ENCODE data around the gene TMEM191C.
"Not testable (repeated sequence)": the region's sequence is repeated elsewhere in the genome, so short reads cannot be mapped to it uniquely, and the experiment has no call there.

Gene TMEM191C

GRCh38 chr22:21473664-21474063, 6.5 kb downstream of the TMEM191C start:
- not testable (repeated sequence) for DNase-seq

GRCh38 chr22:21484039-21484438, 16.9 kb downstream of the TMEM191C start:
- not testable (repeated sequence) for DNase-seq

- not testable (repeated sequence) for DNase-seq
Measured at GRCh38 chr22:21487723-21488122, 20.5 kb downstream of the TMEM191C start.

GRCh38 chr22:21489149-21489680, 22.0 kb downstream of the TMEM191C start:
- not testable (repeated sequence) for DNase-seq

- not testable (repeated sequence) for DNase-seq
Measured at GRCh38 chr22:21490556-21490955, 23.4 kb downstream of the TMEM191C start.

GRCh38 chr22:21492271-21492670, 25.1 kb downstream of the TMEM191C start:
- not testable (repeated sequence) for DNase-seq

GRCh38 chr22:21493789-21494782, 26.9 kb downstream of the TMEM191C start:
- not testable (repeated sequence) for DNase-seq

GRCh38 chr22:21497984-21498383, 30.8 kb downstream of the TMEM191C start:
- DNase-seq, result not testable (repeated sequence)

- DNase-seq, result not testable (repeated sequence)
Measured at GRCh38 chr22:21498489-21498888, 31.3 kb downstream of the TMEM191C start.

GRCh38 chr22:21499623-21500506, 32.7 kb downstream of the TMEM191C start:
- DNase-seq, result not testable (repeated sequence)

- DNase-seq, result not testable (repeated sequence)
Measured at GRCh38 chr22:21510397-21510796, 43.2 kb downstream of the TMEM191C start.

GRCh38 chr22:21512022-21512421, 44.8 kb downstream of the TMEM191C start:
- not testable (repeated sequence) for DNase-seq

- DNase-seq, result not testable (repeated sequence)
Measured at GRCh38 chr22:21514117-21514516, 46.9 kb downstream of the TMEM191C start.

- not testable (repeated sequence) for DNase-seq
Measured at GRCh38 chr22:21515234-21515633, 48.0 kb downstream of the TMEM191C start.

- not testable (repeated sequence) for DNase-seq
Measured at GRCh38 chr22:21516522-21516921, 49.3 kb downstream of the TMEM191C start.

- not testable (repeated sequence) for DNase-seq
Measured at GRCh38 chr22:21516970-21517764, 50.0 kb downstream of the TMEM191C start.
